ENCODE data around the gene METTL25.

The METTL25 gene

DNA sequence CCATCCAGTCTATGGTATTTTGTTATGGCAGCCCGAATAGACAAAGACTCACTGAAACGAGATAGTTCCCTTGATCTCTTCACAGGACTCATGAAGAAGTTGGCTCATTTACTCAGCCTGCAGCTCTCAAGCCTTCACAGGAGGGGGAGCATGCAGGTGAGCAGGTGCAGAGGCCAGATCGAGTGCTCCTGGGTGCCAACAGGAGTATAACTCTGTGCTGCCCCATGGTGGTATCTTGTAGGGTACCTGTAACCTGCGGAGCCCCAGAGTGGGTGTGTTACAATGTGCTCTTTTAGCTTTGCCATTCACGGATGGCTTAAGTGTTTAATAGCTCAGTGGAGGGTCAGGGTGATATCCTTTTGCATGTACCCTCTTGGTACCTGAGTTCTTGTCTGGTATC, 159.5 kb downstream of the METTL25 start:
- no peak for DNase-seq (ENCODE audit: low read depth)
- H3K4me3 ChIP-seq (ENCODE audit: low read depth, low read length): no peak overlapping the region
- TF ChIP-seq, protein P1, sequence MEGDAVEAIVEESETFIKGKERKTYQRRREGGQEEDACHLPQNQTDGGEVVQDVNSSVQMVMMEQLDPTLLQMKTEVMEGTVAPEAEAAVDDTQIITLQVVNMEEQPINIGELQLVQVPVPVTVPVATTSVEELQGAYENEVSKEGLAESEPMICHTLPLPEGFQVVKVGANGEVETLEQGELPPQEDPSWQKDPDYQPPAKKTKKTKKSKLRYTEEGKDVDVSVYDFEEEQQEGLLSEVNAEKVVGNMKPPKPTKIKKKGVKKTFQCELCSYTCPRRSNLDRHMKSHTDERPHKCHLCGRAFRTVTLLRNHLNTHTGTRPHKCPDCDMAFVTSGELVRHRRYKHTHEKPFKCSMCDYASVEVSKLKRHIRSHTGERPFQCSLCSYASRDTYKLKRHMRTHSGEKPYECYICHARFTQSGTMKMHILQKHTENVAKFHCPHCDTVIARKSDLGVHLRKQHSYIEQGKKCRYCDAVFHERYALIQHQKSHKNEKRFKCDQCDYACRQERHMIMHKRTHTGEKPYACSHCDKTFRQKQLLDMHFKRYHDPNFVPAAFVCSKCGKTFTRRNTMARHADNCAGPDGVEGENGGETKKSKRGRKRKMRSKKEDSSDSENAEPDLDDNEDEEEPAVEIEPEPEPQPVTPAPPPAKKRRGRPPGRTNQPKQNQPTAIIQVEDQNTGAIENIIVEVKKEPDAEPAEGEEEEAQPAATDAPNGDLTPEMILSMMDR (conservative IDR thresholded peaks at IDR 0.05; ENCODE audit: low read depth, low read length): no peak

- H3K4me3 ChIP-seq (ENCODE audit: low read depth, low read length): no peak overlapping the region
- DNase-seq (ENCODE audit: low read depth): no peak
These were observed 161.2 kb downstream of the METTL25 start for GRCh38 chr12:82519510-82519909.

GRCh38 chr12:82522285-82522684, 164.0 kb downstream of the METTL25 start:
- no peak for DNase-seq (ENCODE audit: low read depth)
- no peak overlapping the region for H3K4me3 ChIP-seq (ENCODE audit: low read depth, low read length)
- TF ChIP-seq, protein P1 (conservative IDR thresholded peaks at IDR 0.05; ENCODE audit: low read depth, low read length): no peak

More at GRCh38 chr12:82519510-82519909, 161.2 kb downstream of the METTL25 start:
- TF ChIP-seq, protein P1 (conservative IDR thresholded peaks at IDR 0.05; ENCODE audit: low read depth, low read length): no peak

DNA sequence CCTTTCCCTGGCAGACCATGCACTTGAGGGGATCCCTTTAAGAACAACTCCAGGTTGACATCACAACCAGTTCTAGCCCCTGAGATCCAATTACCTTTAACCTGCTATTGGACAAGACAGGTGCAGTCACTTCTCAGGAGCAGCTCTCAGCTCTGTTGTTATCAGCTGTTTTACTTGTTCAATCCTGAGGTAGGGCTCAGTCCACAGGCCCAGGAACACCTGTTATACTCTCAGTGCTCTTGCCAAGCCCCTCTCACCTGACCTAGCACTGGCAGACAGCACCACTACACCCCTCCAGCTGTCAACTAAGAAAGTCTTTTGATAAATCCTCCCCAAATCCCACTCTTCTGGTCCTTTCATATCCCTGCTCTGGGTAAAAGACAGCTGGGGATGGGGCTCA, 164.4 kb downstream of the METTL25 start:
- TF ChIP-seq, protein P1 (conservative IDR thresholded peaks at IDR 0.05; ENCODE audit: low read depth, low read length): no peak
- H3K4me3 ChIP-seq (ENCODE audit: low read depth, low read length): no peak overlapping the region
- no peak for DNase-seq (ENCODE audit: low read depth)

GRCh38 chr12:82523996-82524395, 165.7 kb downstream of the METTL25 start:
- no peak overlapping the region for H3K4me3 ChIP-seq (ENCODE audit: low read depth, low read length)
- TF ChIP-seq, protein P1 (conservative IDR thresholded peaks at IDR 0.05; ENCODE audit: low read depth, low read length): no peak
- no peak for DNase-seq (ENCODE audit: low read depth)

GRCh38 chr12:82524641-82525040, 166.3 kb downstream of the METTL25 start:
- no peak overlapping the region for H3K4me3 ChIP-seq (ENCODE audit: low read depth, low read length)
- TF ChIP-seq, protein P1 (conservative IDR thresholded peaks at IDR 0.05; ENCODE audit: low read depth, low read length): no peak
- no peak for DNase-seq (ENCODE audit: low read depth)

- H3K4me3 ChIP-seq (ENCODE audit: low read depth, low read length): no peak overlapping the region
- TF ChIP-seq, protein P1 (conservative IDR thresholded peaks at IDR 0.05; ENCODE audit: low read depth, low read length): no peak
- DNase-seq (ENCODE audit: low read depth): no peak
These were observed 167.3 kb downstream of the METTL25 start for GRCh38 chr12:82525616-82526015.

All from choroid plexus epithelial cell (primary cell).